RKO (cell line): Measurements from ENCODE around the gene KLHDC8A.

Source experiments
- DNase-seq: peaks from one replicate; pipeline ENCODE4 v3.0.0-alpha.2; 2016; ENCODE audit warnings: low spot score

KLHDC8A gene

GRCh38 chr1:205344066-205344928 is 12.4 kb downstream of the KLHDC8A start:
- no peak for DNase-seq

- DNase-seq, result no peak
Observed at GRCh38 chr1:205343431-205344065, 13.2 kb downstream of the KLHDC8A start.

GRCh38 chr1:205342986-205343385 is 13.7 kb downstream of the KLHDC8A start:
- DNase-seq, result no peak

- DNase-seq, result no peak
Observed at GRCh38 chr1:205340676-205341075, 16.0 kb downstream of the KLHDC8A start.

GRCh38 chr1:205339717-205340116 is 17.0 kb downstream of the KLHDC8A start:
- no peak for DNase-seq

GRCh38 chr1:205339197-205339702 is 17.5 kb downstream of the KLHDC8A start:
- no peak for DNase-seq

- DNase-seq, result no peak
Observed at GRCh38 chr1:205338011-205338410, 18.7 kb downstream of the KLHDC8A start.

- DNase-seq, result no peak
Observed at GRCh38 chr1:205337481-205337880, 19.2 kb downstream of the KLHDC8A start.

- DNase-seq, result peak; percentile 71
Observed at GRCh38 chr1:205335692-205336091, 21.0 kb downstream of the KLHDC8A start.

GRCh38 chr1:205332015-205332791 is 24.5 kb downstream of the KLHDC8A start:
- DNase-seq, result no peak

GRCh38 chr1:205330150-205330549 is 26.6 kb downstream of the KLHDC8A start:
- no peak for DNase-seq

- DNase-seq, result no peak
Observed at GRCh38 chr1:205329719-205330118, 27.0 kb downstream of the KLHDC8A start.

GRCh38 chr1:205328476-205328875 is 28.2 kb downstream of the KLHDC8A start:
- DNase-seq, result no peak

GRCh38 chr1:205326812-205327466 is 29.8 kb downstream of the KLHDC8A start:
- no peak for DNase-seq

- peak; percentile 54 for DNase-seq
Observed at GRCh38 chr1:205325334-205325884, 31.3 kb downstream of the KLHDC8A start.

GRCh38 chr1:205324781-205325180 is 31.9 kb downstream of the KLHDC8A start:
- no peak for DNase-seq

GRCh38 chr1:205323794-205324193 is 32.9 kb downstream of the KLHDC8A start:
- no peak for DNase-seq

GRCh38 chr1:205321959-205322283 is 34.8 kb downstream of the KLHDC8A start:
- no peak for DNase-seq

GRCh38 chr1:205321162-205321958 is 35.4 kb downstream of the KLHDC8A start, which contains the start of gene NUAK2:
Gene NUAK2, minus strand, starts transcription at chr1:205321745. Its CDS starts 117 bp downstream, at chr1:205321628.
- DNase-seq, result peak; percentile 34

GRCh38 chr1:205319081-205320018 is 37.4 kb downstream of the KLHDC8A start:
- DNase-seq, result no peak
